GM18511 (cell line): ENCODE measurements around the gene DOCK9.
"Not testable (repeated sequence)": the region's sequence is repeated elsewhere in the genome, so short reads cannot be mapped to it uniquely, and the experiment has no call there.

Experiments
- ATAC-seq: cut with Tn5 transposase; IDR thresholded peaks from one replicate; pipeline ENCODE4 v1.9.1; 2021; ENCODE audit warnings: mild to moderate bottlenecking, moderate library complexity; ENCODE audit not compliant: unreplicated experiment

DOCK9 gene

GRCh38 chr13:98921786-98922185 lies 56.1 kb downstream of the DOCK9 start:
- ATAC-seq: no peak

DNA sequence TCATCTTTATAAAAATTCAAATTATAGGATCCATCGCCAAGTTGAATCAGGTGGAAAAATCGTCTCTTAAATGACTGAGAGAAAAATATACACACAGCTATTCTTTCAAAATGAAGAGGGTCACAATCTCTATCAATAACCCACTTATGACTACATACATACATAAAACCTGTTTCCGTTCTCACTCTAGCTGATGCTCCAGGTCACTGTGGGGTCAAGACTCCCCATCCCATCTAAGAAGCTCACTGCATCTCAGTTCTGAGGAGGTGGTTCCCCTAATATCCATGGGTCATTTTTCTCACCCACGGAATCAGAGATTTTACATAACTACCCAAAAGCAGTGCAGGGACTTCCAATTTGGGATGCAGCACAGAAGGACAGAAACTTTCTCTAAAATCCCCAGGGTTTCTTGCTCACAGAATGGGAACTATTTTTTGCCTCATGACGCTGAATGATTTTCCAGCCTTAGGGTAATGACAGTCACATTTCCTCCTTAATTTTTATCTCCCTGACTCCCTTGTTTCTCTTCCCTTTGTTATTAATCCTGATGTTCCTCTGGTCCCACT lies 56.8 kb downstream of the DOCK9 start:
- ATAC-seq: no peak

- no peak for ATAC-seq
Measured at GRCh38 chr13:98919566-98919965, 58.3 kb downstream of the DOCK9 start.

- ATAC-seq: no peak
Measured at GRCh38 chr13:98918771-98919170, 59.1 kb downstream of the DOCK9 start.

DNA sequence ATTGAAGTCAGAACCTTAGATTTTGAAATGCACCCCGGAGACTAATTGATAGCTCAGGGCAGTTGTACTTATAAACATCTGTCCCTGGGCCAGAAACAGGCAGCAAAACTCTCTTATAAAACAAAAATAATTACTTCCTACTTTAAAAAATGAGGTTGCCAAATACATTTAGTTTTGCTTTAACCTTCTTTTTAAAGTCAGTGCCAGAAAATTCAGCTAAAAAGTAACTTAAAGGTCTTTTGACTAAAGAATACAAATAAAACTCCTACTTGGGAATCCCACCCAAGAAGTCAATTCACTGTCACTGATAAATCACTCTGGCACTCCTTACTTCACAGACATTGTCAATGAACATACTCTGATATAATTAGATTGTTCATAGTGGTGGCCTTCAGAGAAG lies 60.7 kb downstream of the DOCK9 start:
- no peak for ATAC-seq

DNA sequence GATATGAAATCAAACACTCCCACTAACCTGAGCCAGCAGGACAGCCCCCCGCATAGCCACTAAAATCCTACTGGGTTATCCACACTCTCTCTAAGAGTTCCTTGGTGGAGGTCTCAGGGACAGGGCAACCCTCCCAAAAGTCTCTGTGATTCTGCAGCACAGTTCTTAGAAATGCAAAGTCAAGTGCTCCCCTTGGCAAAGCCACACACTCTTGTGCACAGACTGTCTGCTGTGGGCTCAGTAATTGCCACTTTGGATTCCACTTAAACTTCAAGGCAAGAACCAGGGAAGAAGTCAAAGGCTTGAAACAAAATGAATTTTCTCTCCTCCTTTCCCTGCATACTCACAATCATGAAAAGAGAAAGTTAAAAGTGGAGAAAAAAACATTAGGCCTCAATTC lies 61.5 kb downstream of the DOCK9 start:
- no peak for ATAC-seq

DNA sequence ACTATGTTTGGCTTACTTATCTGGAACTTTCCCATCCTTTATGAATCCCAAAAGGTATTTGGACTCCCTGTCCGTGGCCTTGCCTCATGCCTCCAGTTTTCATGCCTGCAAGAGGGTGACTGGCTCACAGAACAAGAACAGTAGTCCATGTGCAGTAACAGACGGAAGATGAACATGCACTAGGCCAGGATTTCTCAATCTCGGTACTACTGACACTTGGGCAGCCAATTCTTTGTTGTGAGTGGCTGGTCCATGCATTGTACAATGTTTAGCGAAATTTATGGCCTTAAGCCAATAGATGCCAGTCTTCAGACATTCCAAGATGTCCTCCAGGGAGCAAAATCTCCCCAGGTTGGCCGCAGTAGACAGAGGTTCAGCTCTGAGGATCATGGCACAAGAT lies 61.9 kb downstream of the DOCK9 start:
- ATAC-seq: no peak

GRCh38 chr13:98915563-98915962 lies 62.3 kb downstream of the DOCK9 start:
- no peak for ATAC-seq

- ATAC-seq: no peak
Measured at GRCh38 chr13:98913741-98914140, 64.1 kb downstream of the DOCK9 start.

DNA sequence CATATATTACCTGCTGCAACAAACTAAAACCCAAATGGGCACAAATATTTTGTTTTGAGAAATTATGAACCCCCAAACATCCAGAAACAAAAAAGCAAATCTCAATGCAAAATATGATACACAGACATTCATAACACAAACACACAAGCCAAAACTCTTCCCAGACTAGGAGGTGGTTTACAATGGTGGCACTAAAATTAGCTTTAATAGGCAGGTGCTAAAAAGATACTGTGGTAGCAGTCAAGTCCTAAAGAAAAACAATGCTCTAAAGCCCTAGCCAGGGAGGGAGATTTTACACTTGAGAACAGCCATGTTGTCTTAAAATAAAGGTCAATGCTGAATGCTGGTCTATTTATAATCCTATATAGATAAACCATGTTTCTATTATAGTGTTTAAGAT lies 65.0 kb downstream of the DOCK9 start:
- ATAC-seq: no peak

GRCh38 chr13:98910501-98910951 lies 67.3 kb downstream of the DOCK9 start:
- ATAC-seq: no peak

DNA sequence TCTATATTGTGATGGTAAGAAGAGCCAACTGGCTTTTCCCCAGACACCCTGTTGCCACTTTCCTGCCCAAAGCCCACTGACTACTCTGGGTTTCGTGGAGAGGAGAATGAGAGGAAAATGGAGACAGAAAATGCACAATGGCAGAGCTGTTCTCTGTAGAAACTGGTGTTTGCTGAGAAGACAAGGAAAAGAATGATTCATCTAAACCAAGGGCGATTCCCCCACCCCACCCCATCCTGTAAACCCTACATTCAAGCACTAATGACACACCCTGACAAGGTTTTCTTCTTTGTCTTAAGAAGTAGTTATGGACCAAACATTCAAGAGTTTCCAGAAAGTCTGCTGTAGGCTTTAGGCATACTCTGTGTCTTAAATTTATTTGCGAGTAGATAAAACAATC lies 68.8 kb downstream of the DOCK9 start:
- ATAC-seq: no peak

DNA sequence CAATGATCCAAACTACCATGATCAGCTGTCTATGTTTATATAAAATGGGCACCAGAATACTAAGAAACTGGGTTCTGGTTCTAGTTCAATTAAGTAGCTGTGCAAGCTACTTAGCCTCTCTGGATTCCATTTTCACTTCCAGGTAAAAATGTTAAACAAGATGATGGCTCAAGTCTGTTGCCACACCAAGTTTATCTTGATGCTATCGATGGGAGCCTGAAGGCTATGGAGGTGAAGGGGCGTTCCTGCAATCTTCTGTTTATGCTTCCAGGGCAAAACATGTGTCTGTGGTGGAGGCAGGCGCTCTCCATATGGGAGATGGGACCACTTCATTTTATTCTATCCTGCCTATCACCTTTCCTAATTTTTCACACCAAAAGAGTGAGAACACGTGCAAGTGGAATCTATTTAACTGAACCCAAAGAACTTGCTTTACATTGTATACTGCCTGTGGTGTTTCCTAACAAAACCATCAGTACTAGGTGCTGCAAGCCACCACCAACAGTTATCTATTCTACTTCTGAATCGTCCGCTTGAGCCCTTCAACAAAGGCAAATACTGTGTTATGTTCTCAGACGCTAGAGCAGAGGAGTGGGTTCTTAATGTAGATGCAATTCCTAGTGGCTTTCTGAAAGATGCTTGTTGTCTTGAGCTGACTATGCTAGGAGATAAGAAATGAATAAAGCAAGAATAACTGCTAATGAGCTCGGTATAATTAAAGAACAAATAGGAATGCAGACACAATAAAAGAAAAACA lies 70.9 kb downstream of the DOCK9 start:
- ATAC-seq: no peak

DNA sequence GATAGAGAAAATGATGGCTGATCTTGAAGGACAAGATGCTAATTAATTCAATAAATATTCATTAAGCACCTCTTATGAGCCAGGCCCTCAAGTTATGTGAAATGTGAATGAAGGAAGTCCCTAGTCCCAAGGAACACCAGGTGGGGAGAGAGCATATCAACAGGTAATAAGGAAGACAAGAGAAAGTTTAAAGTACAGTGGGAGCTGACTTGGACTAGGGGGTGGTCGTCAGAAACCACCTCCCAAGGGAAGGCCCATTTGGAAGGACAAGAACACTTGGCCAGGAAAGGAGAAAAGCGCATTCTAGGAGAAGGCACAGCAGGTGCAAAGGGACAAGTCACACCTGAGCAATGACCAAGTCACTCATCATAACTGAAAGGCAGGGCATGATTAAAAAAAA lies 72.7 kb downstream of the DOCK9 start:
- ATAC-seq: no peak

- ATAC-seq: no peak
Measured at GRCh38 chr13:98900442-98900841, 77.4 kb downstream of the DOCK9 start.

- no peak for ATAC-seq
Measured at GRCh38 chr13:98897706-98898105, 80.2 kb downstream of the DOCK9 start.

- no peak for ATAC-seq
Measured at GRCh38 chr13:98896868-98897144, 81.1 kb downstream of the DOCK9 start.

DNA sequence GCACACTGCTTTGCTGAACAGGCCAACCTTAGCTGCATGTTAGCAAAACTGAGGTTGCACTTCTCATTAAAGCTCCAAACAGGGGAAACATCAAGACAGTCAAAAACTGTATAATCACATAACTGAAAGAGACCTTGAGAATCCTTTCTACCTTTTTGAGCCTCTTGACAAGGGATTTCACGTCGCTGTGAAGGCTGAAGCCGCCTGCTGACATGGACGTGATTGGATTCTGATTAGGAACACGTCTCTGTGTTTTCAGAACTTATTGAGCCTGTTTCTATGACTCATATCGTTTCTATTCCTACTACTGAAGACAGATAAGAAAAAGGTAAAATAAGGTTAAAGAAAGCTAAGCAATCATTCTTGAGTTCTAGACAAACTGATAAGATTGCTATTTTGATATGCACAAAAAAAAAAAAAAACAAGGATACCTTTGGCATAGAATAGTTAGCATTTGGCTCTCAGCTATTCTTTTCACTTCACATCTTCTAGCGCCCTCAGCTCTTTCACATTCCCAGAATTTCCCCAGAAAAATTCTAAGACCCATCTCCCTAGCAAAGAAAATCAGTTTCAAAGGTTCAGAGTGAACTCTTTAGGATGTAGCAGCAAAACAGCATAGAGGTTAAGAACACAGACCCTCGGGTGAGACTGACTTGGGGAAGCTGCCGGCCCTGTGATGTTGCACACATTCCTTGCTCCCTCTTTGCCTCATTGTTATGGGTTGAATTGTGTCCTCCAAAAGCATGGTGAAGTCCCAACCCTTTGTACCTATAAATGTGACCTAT lies 81.6 kb downstream of the DOCK9 start:
- no peak for ATAC-seq

DNA sequence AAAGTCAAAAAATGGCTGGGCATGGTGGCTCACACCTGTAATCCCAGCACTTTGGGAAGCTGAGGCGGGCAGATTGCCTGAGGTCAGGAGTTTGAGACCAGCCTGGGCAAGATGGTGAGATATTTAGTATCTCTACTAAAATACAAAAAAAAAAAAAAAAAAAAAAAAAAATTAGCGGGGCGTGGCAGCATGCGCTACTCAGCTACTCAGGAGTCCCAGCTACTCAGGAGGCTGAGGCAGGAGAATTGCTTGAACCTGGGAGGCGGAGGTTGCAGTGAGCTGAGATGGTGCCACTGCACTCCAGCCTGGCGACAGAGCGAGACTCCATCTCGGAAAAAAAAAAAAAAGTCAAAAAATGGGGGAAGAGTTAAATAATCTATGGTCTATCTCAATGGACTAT lies 83.0 kb downstream of the DOCK9 start:
- ATAC-seq: not testable (repeated sequence)

GRCh38 chr13:98893371-98893770 lies 84.5 kb downstream of the DOCK9 start:
- no peak for ATAC-seq

- no peak for ATAC-seq
Measured at GRCh38 chr13:98892821-98893220, 85.0 kb downstream of the DOCK9 start.

DNA sequence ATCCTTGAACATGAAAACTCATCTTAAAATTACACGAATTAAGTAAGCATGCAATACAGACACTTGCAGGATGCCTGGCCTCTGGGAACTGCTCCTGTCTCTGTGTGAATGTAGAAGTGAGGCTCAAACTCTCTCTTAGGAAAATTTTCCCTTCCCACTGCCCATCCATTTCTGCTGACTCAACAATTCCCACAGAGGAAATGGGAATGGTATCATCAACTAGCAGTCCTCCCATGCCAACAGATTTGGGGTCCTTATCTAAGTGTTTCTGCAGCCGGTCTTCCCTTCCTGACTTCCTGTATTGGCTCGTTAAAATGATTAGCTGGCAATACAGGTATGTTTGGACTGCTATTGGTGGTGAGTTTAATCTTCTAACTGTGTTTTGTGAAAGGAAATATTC lies 85.8 kb downstream of the DOCK9 start:
- no peak for ATAC-seq
